GM19351 (cell line): ENCODE results near the gene HELZ2.

Source experiments
- ATAC-seq: cut with Tn5 transposase; IDR thresholded peaks from one replicate; pipeline ENCODE4 v1.9.1; 2021; ENCODE audit warnings: mild to moderate bottlenecking, moderate library complexity; ENCODE audit not compliant: unreplicated experiment

Gene HELZ2

DNA sequence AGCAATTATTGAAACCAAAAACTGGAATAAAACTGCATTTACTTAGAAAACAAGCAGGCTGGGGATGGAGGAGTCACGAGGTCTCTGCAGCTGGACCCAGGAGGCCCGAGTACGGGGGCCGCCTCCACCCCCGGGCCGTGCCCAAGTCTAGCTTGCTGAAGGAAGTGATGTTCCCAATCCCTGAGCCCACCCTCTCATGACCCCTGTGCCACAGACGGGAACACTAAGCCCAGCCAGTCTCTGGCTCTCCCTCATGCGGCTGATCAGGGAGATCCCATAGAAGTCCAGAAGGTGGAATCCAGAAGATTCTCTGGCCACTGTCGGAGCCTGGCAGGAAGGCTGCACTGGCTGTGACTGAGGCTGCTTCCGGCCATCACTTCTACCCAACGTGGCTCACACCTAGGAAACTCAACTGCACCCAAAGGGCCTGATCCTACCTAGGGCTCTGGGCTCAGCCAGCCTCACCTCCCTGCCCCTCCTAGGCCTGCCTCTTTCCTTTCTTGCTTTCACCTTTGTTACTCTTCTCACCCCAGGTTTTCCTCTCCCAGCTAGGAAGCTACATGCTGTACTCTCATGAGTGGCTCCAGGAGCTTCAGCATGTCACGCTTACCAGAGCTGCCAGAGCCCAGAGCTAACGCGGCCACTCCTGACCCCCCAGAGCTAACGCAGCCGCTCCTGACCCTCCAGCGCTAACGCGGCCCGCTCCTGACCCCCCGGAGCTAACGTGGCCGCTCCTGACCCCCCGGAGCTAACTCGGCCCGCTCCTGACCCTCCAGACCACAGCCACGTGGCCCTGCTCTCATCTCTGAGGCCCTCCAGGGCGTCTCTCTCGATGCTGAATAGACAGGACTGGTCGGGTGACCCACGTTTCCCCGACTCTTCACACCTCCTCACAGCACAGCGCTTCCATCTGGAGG lies 24.7 kb upstream of the HELZ2 start:
- ATAC-seq: no peak

GRCh38 chr20:63597651-63598478 lies 23.8 kb upstream of the HELZ2 start:
- ATAC-seq: no peak

DNA sequence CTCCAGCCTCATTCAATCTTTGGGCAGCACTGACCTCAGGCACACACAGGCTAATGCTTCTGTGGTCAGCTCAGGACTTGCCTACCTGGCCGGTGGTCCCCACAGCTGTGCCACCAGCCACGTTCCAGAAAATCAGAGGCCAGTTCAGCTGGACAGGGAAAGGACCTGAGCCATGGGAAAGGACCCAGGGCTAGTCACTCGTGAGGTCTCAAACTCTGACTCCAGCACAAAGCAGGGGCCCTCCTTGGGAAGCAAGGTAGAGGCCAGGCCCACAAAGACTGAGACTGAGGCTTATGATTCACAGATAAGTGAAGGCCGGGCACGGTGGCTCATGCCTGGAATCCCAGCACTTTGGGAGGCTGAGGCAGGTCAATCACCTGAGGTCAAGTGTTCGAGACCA lies 22.4 kb upstream of the HELZ2 start:
- ATAC-seq: no peak

DNA sequence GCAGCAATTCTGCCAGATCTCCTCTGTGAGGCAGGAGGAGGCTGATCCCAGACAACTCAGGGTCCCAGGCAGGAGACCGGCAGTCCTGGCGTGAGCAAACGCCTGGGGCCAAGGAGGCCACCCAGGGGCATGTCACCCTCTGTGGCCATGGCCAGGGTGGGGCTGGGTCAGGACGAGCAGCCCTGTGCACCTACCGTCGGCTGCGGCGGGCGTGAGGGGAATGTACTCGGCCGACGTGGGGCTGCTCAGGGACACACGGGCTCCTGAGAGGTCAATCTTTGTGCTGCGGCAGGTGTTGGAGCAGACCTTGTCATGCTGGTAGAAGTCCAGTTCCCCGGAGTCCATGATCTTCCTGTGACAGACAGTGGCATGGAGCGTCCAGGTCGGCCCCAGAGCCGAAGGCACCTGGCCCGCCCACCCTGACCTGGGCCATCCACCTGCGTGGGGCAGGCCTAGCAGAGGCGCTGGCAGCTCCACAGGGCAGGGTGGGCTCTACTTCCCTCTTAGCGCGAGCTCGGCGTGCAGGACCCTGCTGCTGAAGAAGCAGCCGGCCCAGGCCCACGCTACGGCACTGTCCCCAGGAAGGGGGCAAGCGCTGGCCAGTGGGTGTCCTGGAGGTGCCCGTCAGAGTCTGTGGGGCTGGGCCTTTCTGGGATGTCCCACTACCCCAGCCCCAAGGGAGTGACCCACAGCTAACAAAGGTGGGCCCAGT lies 21.5 kb upstream of the HELZ2 start:
- ATAC-seq: no peak

- ATAC-seq: no peak
These were observed 20.1 kb upstream of the HELZ2 start for GRCh38 chr20:63594043-63594561.

GRCh38 chr20:63592661-63593060 lies 18.6 kb upstream of the HELZ2 start:
- no peak for ATAC-seq

DNA sequence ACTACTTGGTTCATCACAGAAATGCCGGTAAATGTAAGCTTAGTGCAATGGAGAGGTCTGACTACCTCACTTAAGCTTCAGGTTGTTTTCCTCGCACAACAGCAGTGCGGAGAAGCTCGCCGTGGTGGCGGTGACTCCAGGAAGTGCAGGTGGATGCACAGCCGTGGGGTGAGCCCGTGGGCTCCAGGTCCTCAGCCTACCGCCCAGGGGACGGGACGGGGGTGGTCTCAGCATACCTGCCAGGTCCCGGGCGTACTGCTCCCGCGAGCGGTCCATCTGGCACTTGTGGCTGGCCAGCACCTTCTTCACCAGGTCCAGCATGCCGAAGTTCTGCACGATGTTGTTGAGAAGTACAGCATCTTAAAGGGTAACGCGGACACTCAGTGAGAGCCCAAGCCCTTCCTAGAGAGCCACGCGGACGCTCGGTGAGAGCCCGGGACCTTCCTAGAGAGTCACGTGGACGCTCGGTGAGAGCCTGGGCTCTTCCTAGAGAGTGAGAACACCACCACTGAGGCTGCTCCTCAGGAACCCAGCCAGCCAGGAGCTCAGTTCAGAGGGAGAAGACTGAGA lies 17.8 kb upstream of the HELZ2 start:
- ATAC-seq: no peak

DNA sequence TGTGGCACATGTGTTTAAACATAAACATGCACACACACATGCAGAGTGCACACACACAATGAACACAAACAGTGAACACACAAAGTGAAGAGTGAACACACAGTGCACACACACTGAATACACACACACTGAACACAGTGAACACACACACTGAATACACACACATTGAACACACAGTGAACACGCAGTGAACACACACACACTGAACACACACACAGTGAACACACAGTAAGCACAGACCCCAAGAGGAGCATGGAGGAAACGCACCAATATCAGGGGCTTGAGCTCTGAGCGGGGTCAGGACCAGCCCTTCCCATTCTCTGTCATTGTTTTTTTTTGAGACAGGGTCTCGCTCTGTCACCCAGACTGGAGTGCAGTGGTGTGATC lies 17.1 kb upstream of the HELZ2 start:
- no peak for ATAC-seq

GRCh38 chr20:63590218-63591146 lies 16.4 kb upstream of the HELZ2 start:
- no peak for ATAC-seq

GRCh38 chr20:63589261-63590217 lies 15.5 kb upstream of the HELZ2 start:
- no peak for ATAC-seq

DNA sequence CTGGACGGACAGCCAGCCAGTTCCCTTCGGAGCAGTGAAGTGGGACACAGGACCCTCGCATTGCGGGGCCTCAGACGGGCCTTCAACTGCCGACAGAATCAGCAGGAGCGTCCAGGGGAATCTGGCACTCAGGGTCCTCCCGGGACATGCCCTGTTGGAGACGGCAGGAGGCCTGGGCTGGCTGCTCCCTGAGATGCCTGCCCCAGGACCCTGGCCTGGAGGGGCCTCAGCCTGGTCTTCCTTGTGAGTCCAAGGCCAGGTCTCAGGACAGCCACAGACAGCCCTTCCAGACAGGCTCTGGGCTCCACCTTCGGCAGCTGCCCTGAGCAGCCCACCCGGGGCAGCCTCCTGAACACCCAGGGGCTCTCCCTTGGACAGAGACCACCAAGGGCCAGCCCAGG lies 14.6 kb upstream of the HELZ2 start:
- no peak for ATAC-seq

GRCh38 chr20:63587776-63588591 lies 13.9 kb upstream of the HELZ2 start:
- ATAC-seq: no peak

DNA sequence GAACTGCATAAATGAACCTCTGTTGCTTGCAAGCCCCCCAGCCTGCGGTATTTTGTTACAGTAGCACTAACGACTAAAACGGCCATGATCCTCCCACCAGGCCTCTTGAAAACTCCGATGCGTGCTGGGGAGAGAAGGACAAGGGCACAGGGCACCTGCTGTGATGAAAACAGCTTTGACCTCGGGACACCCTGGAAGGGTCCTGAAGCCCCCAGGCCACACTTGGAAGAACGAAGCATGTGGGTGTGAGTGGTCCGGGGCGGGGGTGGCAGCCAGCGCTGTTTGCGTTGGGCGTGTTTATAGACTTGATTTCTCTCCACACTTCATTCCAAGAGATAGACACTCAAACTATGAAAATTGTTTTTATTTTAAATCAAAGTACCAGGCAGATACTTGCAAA lies 13.2 kb upstream of the HELZ2 start:
- ATAC-seq: no peak

DNA sequence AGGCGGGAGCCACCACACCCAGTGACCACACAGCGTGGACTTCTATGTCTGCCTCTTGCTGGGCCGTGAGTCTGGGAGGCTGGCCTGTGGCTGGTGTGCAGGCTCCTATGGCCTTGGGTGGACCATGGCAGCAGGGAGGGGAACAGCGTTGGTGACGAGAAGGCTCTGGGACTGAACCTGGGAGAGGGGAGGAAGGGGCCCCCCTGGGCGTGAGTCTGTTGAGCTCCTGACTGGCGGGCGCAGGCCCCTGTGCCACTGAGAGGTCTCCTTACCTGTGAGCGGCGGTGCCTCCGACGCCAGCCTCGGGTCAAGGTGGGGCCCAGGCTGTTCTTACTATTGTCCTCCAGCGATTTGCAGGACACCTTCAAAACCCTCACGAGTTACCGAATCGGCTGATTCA lies 12.8 kb upstream of the HELZ2 start:
- no peak for ATAC-seq

DNA sequence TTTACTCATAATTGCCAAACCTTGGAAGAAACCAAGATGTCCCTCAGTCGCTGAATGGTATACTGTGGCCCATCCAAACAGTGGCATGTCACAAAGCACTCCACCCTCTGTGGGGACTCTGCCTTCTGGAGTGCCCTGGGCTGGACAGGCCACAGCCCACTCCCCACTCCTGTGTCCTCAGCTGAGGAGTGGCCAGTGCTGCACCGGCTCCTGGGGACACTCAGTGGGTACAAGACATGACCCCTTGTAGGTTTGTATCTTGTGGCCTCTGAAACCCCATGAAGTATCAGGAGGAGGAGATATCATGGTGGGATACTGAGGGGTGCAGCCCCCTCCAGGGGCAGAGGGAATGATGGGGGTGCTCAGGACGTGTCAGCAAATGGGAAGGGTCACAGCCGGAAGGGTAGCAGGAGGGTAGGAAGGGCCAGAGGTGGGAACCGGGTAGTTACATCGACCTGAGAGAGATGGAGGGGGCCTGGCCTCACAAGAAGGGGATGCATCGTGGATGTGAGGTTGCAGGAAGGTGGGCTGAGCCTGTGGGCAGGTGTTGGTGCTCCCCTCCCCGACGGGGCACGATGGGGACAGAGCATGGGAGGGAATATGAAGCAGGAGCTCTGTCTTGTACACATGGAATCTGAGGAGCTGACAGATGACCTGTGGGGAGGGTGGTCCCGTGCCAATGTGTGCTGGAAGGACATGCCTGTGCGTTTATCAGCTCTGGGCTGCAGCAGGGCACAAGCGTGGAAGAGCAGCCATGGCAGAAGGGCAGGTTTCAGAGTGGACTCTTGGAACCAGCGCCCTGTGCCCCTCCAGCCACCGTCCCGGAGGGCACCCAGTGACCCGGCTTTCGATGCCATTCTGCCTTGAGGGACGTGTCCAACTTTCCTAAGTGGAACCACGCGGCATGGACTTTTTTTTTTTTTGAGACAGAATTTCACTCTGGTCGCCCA lies 11.9 kb upstream of the HELZ2 start:
- no peak for ATAC-seq

GRCh38 chr20:63582382-63583063 lies 8.5 kb upstream of the HELZ2 start:
- no peak for ATAC-seq
